GM13976 (cell line): Measurements from ENCODE around the gene DISC1.

Experiments used
- DNase-seq: peaks from one replicate; pipeline ENCODE4 v3.0.0; 2012; ENCODE audit warnings: low spot score
- CTCF ChIP-seq: IDR thresholded peaks from 2 replicates; pipeline ENCODE4 v1.5.1; 2012; ENCODE audit warnings: borderline replicate concordance, mild to moderate bottlenecking; ENCODE audit not compliant: insufficient read depth; ENCODE audit errors: extremely low read depth, missing control alignments, control extremely low read depth
- in situ Hi-C: fragments of 300-500 bp; cut with MboI; formaldehyde crosslinking; loops from one replicate; pipeline ENCODE4 v1.12.0; 2022; ENCODE audit warnings: low sequenced_read_pairs, mixed read lengths, inconsistent platforms; ENCODE audit not compliant: unreplicated experiment

DISC1 gene

GRCh38 chr1:231663211-231663792 is 36.7 kb downstream of the DISC1 start:
- in situ Hi-C loops, result no loop called here
- no peak for DNase-seq
- no peak for TF ChIP-seq CTCF

GRCh38 chr1:231665101-231665500 is 38.5 kb downstream of the DISC1 start:
- TF ChIP-seq CTCF, result no peak
- DNase-seq, result no peak
- in situ Hi-C loops, result no loop called here

GRCh38 chr1:231665726-231666125 is 39.1 kb downstream of the DISC1 start:
- no peak for DNase-seq

GRCh38 chr1:231666220-231666936 is 39.8 kb downstream of the DISC1 start:
- TF ChIP-seq CTCF, result no peak
- in situ Hi-C loops, result no loop called here
- no peak for DNase-seq

More at GRCh38 chr1:231665726-231666125, 39.1 kb downstream of the DISC1 start:
- in situ Hi-C loops, result no loop called here
- no peak for TF ChIP-seq CTCF

GRCh38 chr1:231666937-231667608 is 40.5 kb downstream of the DISC1 start:
- in situ Hi-C loops, result no loop called here
- no peak for TF ChIP-seq CTCF
- no peak for DNase-seq

GRCh38 chr1:231667896-231668506 is 41.4 kb downstream of the DISC1 start:
- in situ Hi-C loops, result no loop called here
- no peak for DNase-seq
- TF ChIP-seq CTCF, result no peak
